A549 (cell line): ENCODE results near the gene HRG. TPM values are rescaled to one million over a fixed set of nuclear protein-coding genes. Genes with fewer than 3 reads are reported as not detected.
A peak's percentile ranks its signal among the peaks of the same experiment; 100 is the strongest.

Source experiments
- ATAC-seq, 2 experiments: fragments of 200-7000 bp in 1 of 2; fragments of >200 bp in 1 of 2; cut with Nextera tagmentation in 1 of 2; cut with Tn5 transposase in 1 of 2; 3 replicates each; pipeline versions ENCODE4 v1.8.0 to v1.9.1; 2018 to 2020; ENCODE audit warnings: mild to moderate bottlenecking in 1 of 2, moderate library complexity in 1 of 2
- CTCF ChIA-PET: fragments of 300-600 bp; sonication (Branson Sonifier 250); formaldehyde crosslinking; extraction: SDS; loops from one replicate; lab custom pipeline; 2021; ENCODE audit warnings: antibody characterized with exemption, inconsistent platforms; lab: Yijun Ruan, JAX
- POLR2A ChIA-PET: fragments of 350-600 bp; formaldehyde crosslinking; extraction: SDS; loops from one replicate; lab custom pipeline; 2021; ENCODE audit warnings: antibody characterized with exemption, inconsistent platforms; lab: Yijun Ruan, JAX
- DNase-seq, 2 experiments: peaks; one replicate each; pipeline versions ENCODE4 v3.0.0 to v3.0.0-alpha.2; 2011 to 2016; ENCODE audit warnings: low read depth in 1 of 2, low spot score in 1 of 2
- FAIRE-seq: peaks from 2 replicates; lab custom pipeline; 2011; peaks lifted over from hg19 to GRCh38; lab: Jason Lieb, UNC
- H3K27ac ChIP-seq, 2 experiments: fragments of >200 bp; sonication (Bioruptor Twin); formaldehyde crosslinking; 3 replicates each; pipeline ENCODE4 v1.5.1; 2016 to 2017
- H3K4me1 ChIP-seq: fragments of >200 bp; sonication (Bioruptor Twin); formaldehyde crosslinking; 3 replicates; pipeline ENCODE4 v1.6.1; 2016
- H3K4me2 ChIP-seq: fragments of >200 bp; sonication (Bioruptor Twin); formaldehyde crosslinking; 3 replicates; pipeline ENCODE4 v1.6.1; 2016
- H3K4me3 ChIP-seq: fragments of >200 bp; sonication (Bioruptor Twin); formaldehyde crosslinking; 3 replicates; pipeline ENCODE4 v1.5.1; 2016
- H3K9me3 ChIP-seq: fragments of >200 bp; sonication (Bioruptor Twin); formaldehyde crosslinking; 3 replicates; pipeline ENCODE4 v1.6.1; 2016
- BCL3 ChIP-seq: fragments of >200 bp; sonication (Bioruptor Twin); formaldehyde crosslinking; IDR thresholded peaks from 3 replicates; pipeline ENCODE4 v1.6.1; 2016
- CTCF ChIP-seq: fragments of >200 bp; sonication (Bioruptor Twin); formaldehyde crosslinking; IDR thresholded peaks from 3 replicates; pipeline ENCODE4 v1.5.1; 2016
- EP300 ChIP-seq, 2 experiments: fragments of >200 bp; sonication (Bioruptor Twin); formaldehyde crosslinking; IDR thresholded peaks; 2 replicates in 1 of 2; 3 replicates in 1 of 2; pipeline ENCODE4 v1.6.1; 2016 to 2017
- GATA3 ChIP-seq: IDR thresholded peaks from 2 replicates; pipeline ENCODE4 v1.6.1; 2012; ENCODE audit warnings: borderline replicate concordance
- HEYL ChIP-seq: fragments of 250-450 bp; sonication (Bioruptor Pico); IDR thresholded peaks from 2 replicates; pipeline ENCODE4 v1.8.0; 2021; ENCODE audit warnings: mild to moderate bottlenecking, moderate library complexity
- HOXA7 ChIP-seq: fragments of 250-450 bp; sonication (Bioruptor Pico); IDR thresholded peaks from 2 replicates; pipeline ENCODE4 v1.5.0; 2020; ENCODE audit warnings: mild to moderate bottlenecking, moderate library complexity
- JUNB ChIP-seq: fragments of >200 bp; sonication (Bioruptor Twin); formaldehyde crosslinking; IDR thresholded peaks from 2 replicates; pipeline ENCODE4 v1.6.1; 2016
- KDM1A ChIP-seq: fragments of 200-600 bp; sonication (generic); IDR thresholded peaks from 2 replicates; pipeline ENCODE4 v1.6.1; 2016; ENCODE audit warnings: low read depth, mild to moderate bottlenecking
- KDM5A ChIP-seq: fragments of 200-600 bp; sonication (generic); IDR thresholded peaks from 2 replicates; pipeline ENCODE4 v1.6.1; 2016; ENCODE audit warnings: antibody characterized with exemption, mild to moderate bottlenecking
- MAFK ChIP-seq: fragments of 450-650 bp; IDR thresholded peaks from 2 replicates; pipeline ENCODE4 v1.6.1; 2014; ENCODE audit not compliant: partially characterized antibody
- NFE2L2 ChIP-seq: fragments of 150-350 bp; conservative IDR thresholded peaks from 2 replicates; pipeline ENCODE4 v1.6.1; 2014; ENCODE audit warnings: low read length
- POLR2AphosphoS2 ChIP-seq: conservative IDR thresholded peaks from 2 replicates; pipeline ENCODE4 v1.6.1; 2012; ENCODE audit warnings: low read length, improper control_type of control experiment, inconsistent platforms
- RAD21 ChIP-seq, 2 experiments: fragments of >200 bp in 1 of 2; sonication (Bioruptor Twin) in 1 of 2; formaldehyde crosslinking in 1 of 2; IDR thresholded peaks in 1 of 2; conservative IDR thresholded peaks in 1 of 2; 2 replicates in 1 of 2; 3 replicates in 1 of 2; pipeline ENCODE4 v1.6.1; 2012 to 2018; ENCODE audit warnings: inconsistent platforms in 1 of 2
- RFX5 ChIP-seq: fragments of 450-650 bp; IDR thresholded peaks from 2 replicates; pipeline ENCODE4 v1.7.1; 2014; ENCODE audit warnings: antibody characterized with exemption, mild to moderate bottlenecking, moderate library complexity
- SMC3 ChIP-seq: fragments of >200 bp; sonication (Bioruptor Twin); formaldehyde crosslinking; IDR thresholded peaks from 3 replicates; pipeline ENCODE4 v1.6.1; 2018; ENCODE audit warnings: inconsistent platforms
- TFCP2L1 ChIP-seq: fragments of 250-450 bp; sonication (Bioruptor Pico); IDR thresholded peaks from 2 replicates; pipeline ENCODE4 v1.5.0; 2021; ENCODE audit warnings: mild to moderate bottlenecking
- ZC3H11A ChIP-seq: fragments of 450-650 bp; IDR thresholded peaks from 2 replicates; pipeline ENCODE4 v1.6.1; 2014; ENCODE audit warnings: antibody characterized with exemption, mild to moderate bottlenecking
- ZFP36 ChIP-seq: fragments of 450-650 bp; IDR thresholded peaks from 2 replicates; pipeline ENCODE4 v1.6.1; 2014; ENCODE audit warnings: borderline replicate concordance; ENCODE audit not compliant: partially characterized antibody
- ZSCAN20 ChIP-seq: fragments of 250-450 bp; sonication (Bioruptor Pico); IDR thresholded peaks from 2 replicates; pipeline ENCODE4 v1.8.0; 2022; ENCODE audit warnings: mild to moderate bottlenecking, moderate library complexity
- WGBS: methylation state at CpG from one replicate; pipeline ENCODE4 v1.1.6; 2017; ENCODE audit errors: missing lambda C conversion rate; 5-methylcytosine and 5-hydroxymethylcytosine counted together
- polyA plus RNA-seq, 4 experiments: library from polyadenylated mRNA; depleted of rRNA in 3 of 4; stranded (reverse); fragments of >200 nt; fragmentation: RNase III in 1 of 4; extraction: RNeasy Plus Mini Kit Qiagen cat#74134 plus additional on column Dnase treatment in 1 of 4; gene quantifications; 2 replicates in 3 of 4; 3 replicates in 1 of 4; pipeline ENCODE4 v1.2.3, GENCODE V29; 2011 to 2017
- small RNA-seq, 6 experiments: library from RNA; depleted of rRNA; stranded (forward); fragments of <200 nt; gene quantifications; one replicate each; pipeline ENCODE3, GENCODE V24; 2012
- TF ChIP-seq, protein P1 (sequence below): fragments of 450-650 bp; IDR thresholded peaks from 2 replicates; pipeline ENCODE4 v1.6.1; 2014; ENCODE audit warnings: antibody characterized with exemption

Gene HRG
- polyA plus RNA-seq, 2 of the 4 experiments (the other 2 are of a cell fraction): not detected

DNA sequence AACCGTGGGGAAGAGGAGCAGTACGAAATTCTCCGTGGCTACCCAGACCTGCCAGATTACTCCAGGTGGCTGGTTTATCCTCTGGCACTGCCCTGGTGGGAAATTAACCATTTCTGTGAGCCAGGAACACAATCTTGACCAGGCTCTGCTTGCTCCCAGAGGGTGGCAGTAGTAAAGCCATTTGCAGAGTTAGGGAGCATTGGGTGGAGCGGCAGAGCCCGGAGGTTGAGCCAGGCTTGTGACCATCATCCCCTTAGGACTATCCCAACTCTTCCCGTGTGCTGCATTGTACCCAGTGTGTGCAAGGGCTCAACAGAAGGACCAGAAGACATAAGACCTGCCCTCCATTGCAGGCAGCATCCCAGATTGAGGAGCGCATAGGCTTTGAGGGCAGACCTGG, 56.6 kb downstream of the HRG start:
- peaks cover 8% of the 10 kb centered on the region for H3K4me1 ChIP-seq
- ChIA-PET CTCF (interaction anchor here (0.6 to 4.0 kb wide), 4 partner anchors 12 to 107 kb away, joined by 3 to 15 read pairs (median 7); partner anchors contain the start of gene EIF4A2), POLR2A (no interaction called here)
- H3K4me3 ChIP-seq: no peak overlapping the region
- peak; percentile 21 to 53 for DNase-seq
- H3K4me2 ChIP-seq: peak overlapping the region; percentile 58; the same call in 2 of the 3 replicates
- no peak for TF ChIP-seq ZC3H11A
- no peak for TF ChIP-seq ZFP36
- peak; percentile 61; the same call in 2 of the 3 replicates for TF ChIP-seq SMC3
- TF ChIP-seq POLR2AphosphoS2: no peak
- no peak for TF ChIP-seq ZSCAN20 (CRISPR knock-in tag)
- no peak for TF ChIP-seq RFX5
- TF ChIP-seq KDM5A: no peak
- no peak for TF ChIP-seq TFCP2L1 (CRISPR knock-in tag)
- TF ChIP-seq RAD21 (conservative IDR thresholded peaks at IDR 0.05 in 1 of 2, IDR thresholded peaks at IDR 0.05 in 1 of 2): peak; percentile 55 to 68
- TF ChIP-seq MAFK: no peak
- TF ChIP-seq CTCF: peak; percentile 44
- TF ChIP-seq, protein P1, sequence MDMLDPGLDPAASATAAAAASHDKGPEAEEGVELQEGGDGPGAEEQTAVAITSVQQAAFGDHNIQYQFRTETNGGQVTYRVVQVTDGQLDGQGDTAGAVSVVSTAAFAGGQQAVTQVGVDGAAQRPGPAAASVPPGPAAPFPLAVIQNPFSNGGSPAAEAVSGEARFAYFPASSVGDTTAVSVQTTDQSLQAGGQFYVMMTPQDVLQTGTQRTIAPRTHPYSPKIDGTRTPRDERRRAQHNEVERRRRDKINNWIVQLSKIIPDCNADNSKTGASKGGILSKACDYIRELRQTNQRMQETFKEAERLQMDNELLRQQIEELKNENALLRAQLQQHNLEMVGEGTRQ: no peak
- WGBS: 31% methylated on average over 5 of the region's 7 CpGs
- H3K9me3 ChIP-seq: no peaks in the 10 kb centered on the region
- no peak for FAIRE-seq
- H3K27ac ChIP-seq: peak overlapping the region; percentile 42 to 44; a peak in 1 of 6 replicates
- ATAC-seq: peak; percentile 93 to 99

DNA sequence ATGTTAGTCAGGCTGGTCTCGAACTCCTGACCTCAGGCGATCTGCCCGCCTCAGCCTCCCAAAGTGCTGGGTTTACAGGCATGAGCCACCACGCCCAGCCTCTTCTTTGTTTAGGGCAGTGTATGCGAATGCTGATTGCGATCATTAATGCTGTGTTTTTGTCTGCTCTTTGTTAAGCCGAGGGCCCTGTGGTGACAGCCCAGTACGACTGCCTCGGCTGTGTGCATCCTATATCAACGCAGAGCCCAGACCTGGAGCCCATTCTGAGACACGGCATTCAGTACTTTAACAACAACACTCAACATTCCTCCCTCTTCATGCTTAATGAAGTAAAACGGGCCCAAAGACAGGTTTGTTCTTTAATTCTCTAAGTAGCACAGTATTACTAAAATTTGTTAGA, 59.1 kb downstream of the HRG start:
- ATAC-seq (no peak), FAIRE-seq (no peak), DNase-seq (no peak)
- Histone ChIP-seq H3K4me2 (no peak overlapping the region), H3K27ac (no peak overlapping the region), H3K9me3 (no peaks in the 10 kb centered on the region), H3K4me3 (no peak overlapping the region), H3K4me1 (peaks cover 8% of the 10 kb centered on the region)
- ChIA-PET POLR2A (no interaction called here), CTCF (interaction anchor here (0.8 to 4.0 kb wide), 2 partner anchors 29 to 96 kb away, joined by 3 to 15 read pairs; no protein-coding TSS in a partner anchor)
- TF ChIP-seq JUNB (no peak), GATA3 (no peak), HOXA7 (CRISPR knock-in tag) (no peak), BCL3 (no peak), SMC3 (no peak), KDM1A (no peak), EP300 (IDR thresholded peaks at IDR 0.05) (no peak), NFE2L2 (no peak), HEYL (CRISPR knock-in tag) (no peak)
- WGBS: 80% methylated on average over 11 of the region's 12 CpGs

Small RNA genes within 50 kb of the gene (small RNA-seq; reads per million reads assigned to genes)
- 0 reads per million in 6 experiments for gene RF00017

Other genes with a start within 250 kb of the HRG start
- gene CRYGS, start 121.6 kb upstream of the HRG start, polyA plus RNA-seq (2011; rRNA removed): 2.5 and 2.6 TPM in 2 replicates
- 0.65 to 0.84 TPM (median 0.78 TPM) in 3 replicates for gene CRYGS, start 121.6 kb upstream of the HRG start, polyA plus RNA-seq (2017; fragmentation: RNase III; extraction: RNeasy Plus Mini Kit Qiagen cat#74134 plus additional on column Dnase treatment)
- gene TBCCD1, start 98.7 kb upstream of the HRG start, polyA plus RNA-seq (2011; rRNA removed): 11.4 and 13.5 TPM in 2 replicates
- gene TBCCD1, start 98.7 kb upstream of the HRG start, polyA plus RNA-seq (2017; fragmentation: RNase III; extraction: RNeasy Plus Mini Kit Qiagen cat#74134 plus additional on column Dnase treatment): 5.7 to 5.8 TPM (median 5.8 TPM) in 3 replicates
- 36.0 and 61.9 TPM in 2 replicates for gene DNAJB11, start 95.3 kb upstream of the HRG start, polyA plus RNA-seq (2011; rRNA removed)
- 51.7 to 55.2 TPM (median 54.9 TPM) in 3 replicates for gene DNAJB11, start 95.3 kb upstream of the HRG start, polyA plus RNA-seq (2017; fragmentation: RNase III; extraction: RNeasy Plus Mini Kit Qiagen cat#74134 plus additional on column Dnase treatment)
- 0.42 and 0.49 TPM in 2 replicates for gene AHSG, start 53.0 kb upstream of the HRG start, polyA plus RNA-seq (2011; rRNA removed)
- gene AHSG, start 53.0 kb upstream of the HRG start, polyA plus RNA-seq (2017; fragmentation: RNase III; extraction: RNeasy Plus Mini Kit Qiagen cat#74134 plus additional on column Dnase treatment): 0.05 to 0.08 TPM in 2 of 3 replicates, not detected in the other
- 0.10 and 0.20 TPM in 2 replicates for gene FETUB, start 25.6 kb upstream of the HRG start, polyA plus RNA-seq (2011; rRNA removed)
- 0.06 to 0.14 TPM in 2 of 3 replicates, not detected in the other for gene FETUB, start 25.6 kb upstream of the HRG start, polyA plus RNA-seq (2017; fragmentation: RNase III; extraction: RNeasy Plus Mini Kit Qiagen cat#74134 plus additional on column Dnase treatment)
- 0.05 and 0.11 TPM in 2 replicates for gene KNG1, start 51.3 kb downstream of the HRG start, polyA plus RNA-seq (2011; rRNA removed)
- 0.04 TPM in 1 of 3 replicates, not detected in the others for gene KNG1, start 51.3 kb downstream of the HRG start, polyA plus RNA-seq (2017; fragmentation: RNase III; extraction: RNeasy Plus Mini Kit Qiagen cat#74134 plus additional on column Dnase treatment)
- 337 and 493 TPM in 2 replicates for gene EIF4A2, start 117.6 kb downstream of the HRG start, polyA plus RNA-seq (2011; rRNA removed)
- 172 to 194 TPM (median 184 TPM) in 3 replicates for gene EIF4A2, start 117.6 kb downstream of the HRG start, polyA plus RNA-seq (2017; fragmentation: RNase III; extraction: RNeasy Plus Mini Kit Qiagen cat#74134 plus additional on column Dnase treatment)
- 32.8 and 40.6 TPM in 2 replicates for gene RFC4, start 140.5 kb downstream of the HRG start, polyA plus RNA-seq (2011; rRNA removed)
- gene RFC4, start 140.5 kb downstream of the HRG start, polyA plus RNA-seq (2017; fragmentation: RNase III; extraction: RNeasy Plus Mini Kit Qiagen cat#74134 plus additional on column Dnase treatment): 68.8 to 76.7 TPM (median 69.8 TPM) in 3 replicates
- gene ADIPOQ, start 176.7 kb downstream of the HRG start, polyA plus RNA-seq (2011; rRNA removed): not detected in 2 replicates
- not detected in 3 replicates for gene ADIPOQ, start 176.7 kb downstream of the HRG start, polyA plus RNA-seq (2017; fragmentation: RNase III; extraction: RNeasy Plus Mini Kit Qiagen cat#74134 plus additional on column Dnase treatment)